Keratinocyte (primary cell): ENCODE results near the gene RETREG1. TPM values are rescaled to one million over a fixed set of nuclear protein-coding genes. Genes with fewer than 3 reads are reported as not detected.
"Not testable (repeated sequence)": the region's sequence is repeated elsewhere in the genome, so short reads cannot be mapped to it uniquely, and the experiment has no call there.

Experiments
- DNase-seq: peaks from one replicate; pipeline ENCODE4 v3.0.0-alpha.2; 2011; ENCODE audit warnings: low read depth, missing footprints, low spot score
- FAIRE-seq: peaks from 2 replicates; lab custom pipeline; 2011; peaks lifted over from hg19 to GRCh38; lab: Jason Lieb, UNC
- H2AFZ ChIP-seq: 2 replicates; pipeline ENCODE4 v1.6.0; 2012; ENCODE audit warnings: low read length, control low read depth, inconsistent platforms; ENCODE audit not compliant: control insufficient read depth
- H3K27ac ChIP-seq: 2 replicates; pipeline ENCODE4 v1.5.1; 2011; ENCODE audit warnings: low read length; ENCODE audit not compliant: control insufficient read depth, insufficient read depth
- H3K27me3 ChIP-seq: 3 replicates; pipeline ENCODE4 v1.6.0; 2011; ENCODE audit warnings: low read length; ENCODE audit not compliant: control insufficient read depth, insufficient read depth; ENCODE audit errors: extremely low read depth
- H3K36me3 ChIP-seq, 2 experiments: 2 replicates in 1 of 2; 3 replicates in 1 of 2; pipeline ENCODE4 v1.5.1; 2011; ENCODE audit warnings: low read length in 2 of 2, mild to moderate bottlenecking in 1 of 2; ENCODE audit not compliant: control insufficient read depth in 2 of 2, insufficient read depth in 2 of 2; ENCODE audit errors: extremely low read depth in 1 of 2
- H3K4me1 ChIP-seq: 3 replicates; pipeline ENCODE4 v1.5.1; 2011; ENCODE audit warnings: low read length; ENCODE audit not compliant: control insufficient read depth, insufficient read depth; ENCODE audit errors: extremely low read depth
- H3K4me2 ChIP-seq: 3 replicates; pipeline ENCODE4 v1.6.0; 2011; ENCODE audit warnings: low read depth, low read length; ENCODE audit not compliant: control insufficient read depth, insufficient read depth; ENCODE audit errors: extremely low read depth
- H3K4me3 ChIP-seq, 3 experiments: fragments of 200-600 bp in 1 of 3; sonication (generic) in 1 of 3; 2 replicates in 2 of 3; 3 replicates in 1 of 3; pipeline ENCODE4 v1.5.1; 2011 to 2016; ENCODE audit warnings: low read length in 3 of 3, mild to moderate bottlenecking in 3 of 3, control low read depth in 2 of 3, inconsistent platforms in 1 of 3, low read depth in 1 of 3, mixed read lengths in 1 of 3, mixed run types in 1 of 3, moderate library complexity in 1 of 3; ENCODE audit not compliant: control insufficient read depth in 2 of 3, insufficient read depth in 2 of 3; ENCODE audit errors: extremely low read depth in 1 of 3
- H3K79me2 ChIP-seq: 2 replicates; pipeline ENCODE4 v1.6.0; 2012; ENCODE audit warnings: low read length; ENCODE audit not compliant: control insufficient read depth, insufficient read depth
- H3K9ac ChIP-seq: 3 replicates; pipeline ENCODE4 v1.6.0; 2011; ENCODE audit warnings: low read length; ENCODE audit not compliant: control insufficient read depth, insufficient read depth; ENCODE audit errors: extremely low read depth
- H3K9me1 ChIP-seq: 3 replicates; pipeline ENCODE4 v1.6.0; 2011; ENCODE audit warnings: low read length; ENCODE audit not compliant: control insufficient read depth, insufficient read depth; ENCODE audit errors: extremely low read depth
- H3K9me3 ChIP-seq: 2 replicates; pipeline ENCODE4 v1.5.1; 2012; ENCODE audit warnings: low read depth, low read length; ENCODE audit not compliant: control insufficient read depth
- H4K20me1 ChIP-seq: 3 replicates; pipeline ENCODE4 v1.6.0; 2011; ENCODE audit warnings: low read length; ENCODE audit not compliant: control insufficient read depth, insufficient read depth; ENCODE audit errors: extremely low read depth
- CTCF ChIP-seq, 3 experiments: IDR thresholded peaks in 1 of 3; conservative IDR thresholded peaks in 1 of 3; optimal IDR thresholded peaks in 1 of 3; 2 replicates in 2 of 3; 3 replicates in 1 of 3; pipeline versions ENCODE3 to v1.5.1; 2011; ENCODE audit warnings: low read length in 3 of 3, mild to moderate bottlenecking in 3 of 3, moderate library complexity in 2 of 3, control low read depth in 1 of 3, inconsistent platforms in 1 of 3; ENCODE audit not compliant: insufficient read depth in 2 of 3; ENCODE audit errors: extremely low read depth in 1 of 3
- EZH2 ChIP-seq: IDR thresholded peaks from one replicate; pipeline ENCODE4 v1.6.1; 2012; ENCODE audit warnings: inconsistent platforms, mild to moderate bottlenecking, low read length, moderate library complexity
- dilution Hi-C: fragments of 300-500 bp; cut with MboI; formaldehyde crosslinking; loops from one replicate; pipeline ENCODE4 v1.7.0; 2020; ENCODE audit warnings: low sequenced_read_pairs; ENCODE audit not compliant: extremely low pct_ligation_motif_present
- polyA plus RNA-seq, 5 experiments: library from polyadenylated mRNA; depleted of rRNA in 3 of 5; stranded (reverse) in 3 of 5; stranded (forward) in 1 of 5; unstranded in 1 of 5; fragments of >200 nt; gene quantifications; 1 replicate in 1 of 5; 2 replicates in 3 of 5; 3 replicates in 1 of 5; pipeline versions ENCODE4 v1.2.1 to v1.2.3, GENCODE V29; 2011 to 2012; ENCODE audit warnings: missing spikeins in 2 of 5, low read depth in 1 of 5, low replicate concordance in 1 of 5

RETREG1 gene
- polyA plus RNA-seq, 1 donor (not counting 4 experiments of a cell fraction or from before 2014, with no cell fraction given) = 7.4 TPM

GRCh38 chr5:16612007-16612406 lies 4.8 kb downstream of the RETREG1 start:
- H3K9ac ChIP-seq = no peak overlapping the region
- no peak overlapping the region for H3K27ac ChIP-seq
- no peak for FAIRE-seq
- dilution Hi-C loops = no loop called here
- H2AFZ ChIP-seq = no peak overlapping the region
- no peaks in the 10 kb centered on the region for H3K9me1 ChIP-seq
- H3K79me2 ChIP-seq = no peaks in the 10 kb centered on the region
- peaks cover 7% of the 10 kb centered on the region for H3K4me1 ChIP-seq
- H3K4me3 ChIP-seq = no peak overlapping the region
- H3K9me3 ChIP-seq = no peaks in the 10 kb centered on the region
- no peaks in the 10 kb centered on the region for H3K36me3 ChIP-seq
- no peak for TF ChIP-seq EZH2
- no peak for TF ChIP-seq CTCF (optimal IDR thresholded peaks at IDR 0.05 in 1 of 3, IDR thresholded peaks at IDR 0.05 in 1 of 3, conservative IDR thresholded peaks at IDR 0.05 in 1 of 3; ENCODE audit: extremely low read depth in 1 of 3, insufficient read depth in 2 of 3, low read length in 3 of 3)
- peaks cover 4% of the 10 kb centered on the region for H3K27me3 ChIP-seq
- no peaks in the 10 kb centered on the region for H4K20me1 ChIP-seq
- no peak overlapping the region for H3K4me2 ChIP-seq
- no peak for DNase-seq

GRCh38 chr5:16610896-16611295 lies 5.9 kb downstream of the RETREG1 start:
- DNase-seq, H2AFZ ChIP-seq, H3K9me3 ChIP-seq, H3K36me3 ChIP-seq, H3K9ac ChIP-seq, H3K4me1 ChIP-seq, H3K4me3 ChIP-seq, H3K27me3 ChIP-seq, H3K4me2 ChIP-seq, H3K9me1 ChIP-seq, dilution Hi-C loops, H3K79me2 ChIP-seq, FAIRE-seq, H4K20me1 ChIP-seq, H3K27ac ChIP-seq: not testable (repeated sequence)

GRCh38 chr5:16609412-16609811 lies 7.4 kb downstream of the RETREG1 start:
- DNase-seq (no peak), FAIRE-seq (no peak)
- H2AFZ ChIP-seq = no peak overlapping the region
- no peak overlapping the region for H3K4me2 ChIP-seq
- H3K9me1 ChIP-seq = no peaks in the 10 kb centered on the region
- H3K4me3 ChIP-seq = no peak overlapping the region
- no peak overlapping the region for H3K9ac ChIP-seq
- no peaks in the 10 kb centered on the region for H3K9me3 ChIP-seq
- no peaks in the 10 kb centered on the region for H3K4me1 ChIP-seq
- H3K79me2 ChIP-seq = no peaks in the 10 kb centered on the region
- TF ChIP-seq CTCF (optimal IDR thresholded peaks at IDR 0.05 in 1 of 3, IDR thresholded peaks at IDR 0.05 in 1 of 3, conservative IDR thresholded peaks at IDR 0.05 in 1 of 3; ENCODE audit: extremely low read depth in 1 of 3, insufficient read depth in 2 of 3, low read length in 3 of 3) (no peak), EZH2 (no peak)
- no peaks in the 10 kb centered on the region for H3K27me3 ChIP-seq
- H3K27ac ChIP-seq = no peak overlapping the region
- H4K20me1 ChIP-seq = no peaks in the 10 kb centered on the region
- dilution Hi-C loops = no loop called here
- H3K36me3 ChIP-seq = no peaks in the 10 kb centered on the region
